Measurements from ENCODE around the gene DISP3. TPM values are rescaled to one million over a fixed set of nuclear protein-coding genes. Genes with fewer than 3 reads are reported as not detected.

Gene DISP3
- total and polyA plus RNA-seq, 2 of the 4 experiments (the other 2 are of a cell fraction): 0.05 TPM; not detected in 1

DNA sequence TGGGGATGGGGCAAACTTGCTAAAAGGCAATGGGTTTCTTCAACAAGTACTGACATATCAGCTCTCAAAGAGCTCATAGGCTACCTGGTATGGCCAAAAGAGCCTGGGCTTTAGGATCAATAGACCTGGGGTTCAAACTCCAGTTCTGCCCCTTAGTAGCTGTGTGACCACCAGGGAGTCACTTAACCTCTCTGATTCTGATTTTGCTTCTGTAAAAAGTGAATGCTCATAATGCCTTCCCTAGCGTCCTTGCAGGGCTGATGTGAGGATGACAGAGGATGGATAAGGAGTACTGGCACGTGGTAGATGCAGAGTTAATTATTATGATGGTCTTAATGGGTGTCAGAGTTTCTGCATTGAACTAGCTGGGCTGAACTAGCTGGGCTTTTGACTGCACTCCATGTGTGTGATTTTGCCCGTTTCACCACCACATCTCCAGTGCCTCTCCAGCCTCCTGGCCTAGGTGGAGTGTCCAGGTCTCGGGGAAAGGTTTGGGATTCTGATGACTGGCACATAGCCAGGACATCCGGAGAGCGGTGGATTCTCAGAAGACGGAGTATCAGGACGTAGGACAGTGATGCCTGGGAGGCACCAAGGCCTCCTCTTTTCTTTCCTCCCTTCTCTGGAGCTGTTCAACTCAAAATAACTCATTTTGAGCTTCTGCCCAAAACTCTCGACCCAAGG lies 15.2 kb downstream of the DISP3 start:
- Histone ChIP-seq H2BK120ac (ENCODE audit: low read depth, low read length) (no peak overlapping the region), H3K9me3 (ENCODE audit: control insufficient read depth, insufficient read depth, low read length) (no peaks in the 10 kb centered on the region), H2BK15ac (ENCODE audit: low read depth, low read length) (no peak overlapping the region), H3K56ac (ENCODE audit: extremely low read depth, insufficient read depth, low read length) (no peak overlapping the region), H3K14ac (replicated peaks; ENCODE audit: low read depth, low read length) (no peak overlapping the region), H2BK20ac (ENCODE audit: low read depth, low read length) (no peak overlapping the region), H3K79me1 (ENCODE audit: low read depth in 1 of 2, low read length in 2 of 2) (no peaks in the 10 kb centered on the region), H3K36me3 (ENCODE audit: control insufficient read depth, insufficient read depth, low read length) (no peaks in the 10 kb centered on the region), H3K4me2 (ENCODE audit: low read depth, low read length) (no peak overlapping the region), H3K4me3 (ENCODE audit: insufficient read depth, low read depth, low read length) (no peak overlapping the region), H3K4me1 (ENCODE audit: control insufficient read depth, insufficient read depth, low read length) (no peaks in the 10 kb centered on the region), H3K18ac (ENCODE audit: low read depth, low read length) (no peak overlapping the region), H2AFZ (replicated peaks; ENCODE audit: low read length, poor library complexity) (no peak overlapping the region), H2AK9ac (replicated peaks; ENCODE audit: low read depth, low read length, poor library complexity) (no peak overlapping the region), H3K9ac (ENCODE audit: low read depth, low read length) (no peak overlapping the region), H4K20me1 (ENCODE audit: insufficient read depth, low read length) (no peaks in the 10 kb centered on the region), H4K5ac (ENCODE audit: low read depth, low read length) (no peak overlapping the region), H3K9me1 (ENCODE audit: insufficient read depth, low read length) (no peaks in the 10 kb centered on the region), H2AK5ac (ENCODE audit: low read depth, low read length) (no peak overlapping the region), H2BK5ac (ENCODE audit: low read depth, low read length, poor library complexity, severe bottlenecking) (no peak overlapping the region), H3K23ac (ENCODE audit: low read depth, low read length) (no peak overlapping the region), H3K27me3 (ENCODE audit: control insufficient read depth, insufficient read depth, low read length) (peaks cover 1% of the 10 kb centered on the region; the same call in 1 of the 2 replicates), H3K4ac (ENCODE audit: low read depth, low read length) (no peak overlapping the region), H3K27ac (ENCODE audit: insufficient read depth, low read length) (no peak overlapping the region), H4K8ac (ENCODE audit: low read depth in 2 of 2, low read length in 2 of 2) (no peak overlapping the region), H4K91ac (ENCODE audit: insufficient read depth, low read depth, low read length) (no peak overlapping the region)
- in situ Hi-C loops (cut with MboI; ENCODE audit: low sequenced_read_pairs) (no loop called here), dilution Hi-C loops (cut with HindIII; ENCODE audit: low sequenced_read_pairs, unreplicated experiment) (no loop called here), intact Hi-C loops (cut with micrococcal nuclease) (no loop called here)
- DNase-seq (no peak), ATAC-seq (ENCODE audit: low read depth) (no peak)
- no TSS peak for BruUV-seq (replicated peaks)
- ChIA-PET POLR2A (ENCODE audit: unreplicated experiment) (no interaction called here), CTCF (no interaction called here)
- no peak for TF ChIP-seq NFE2L2 (IDR thresholded peaks at IDR 0.05; ENCODE audit: low read depth, low read length)
- TF ChIP-seq RCOR1 (IDR thresholded peaks at IDR 0.05; ENCODE audit: insufficient replicate concordance, low read length): no peak
- TF ChIP-seq MXI1 (IDR thresholded peaks at IDR 0.05; ENCODE audit: borderline replicate concordance, low read depth, low read length): no peak
- WGBS, 2 experiments (ENCODE audit: extremely low coverage in 2 of 2, insufficient read length in 1 of 2): no CpG with 5 or more reads among the region's 9 CpGs

Measured in IMR-90 (cell line).